Activated CD4-positive, alpha-beta memory T cell treated with anti-CD3 and anti-CD28 coated beads for 36 hours (primary cell): ENCODE data around the gene FAF1. TPM values are rescaled to one million over a fixed set of nuclear protein-coding genes. Genes with fewer than 3 reads are reported as not detected.

ENCODE experiments used
- CTCF ChIA-PET: fragments of 350-600 bp; sonication (Branson Sonifier 250); formaldehyde crosslinking; loops from one replicate; lab custom pipeline; 2021; ENCODE audit warnings: antibody characterized with exemption, inconsistent platforms; lab: Charles Lee
- POLR2A ChIA-PET: fragments of 350-600 bp; sonication (Branson Sonifier 250); formaldehyde crosslinking; loops from one replicate; lab custom pipeline; 2021; ENCODE audit warnings: antibody characterized with exemption; lab: Charles Lee
- DNase-seq: peaks from one replicate; pipeline ENCODE4 v3.0.0-alpha.2; 2020
- H3K27ac Mint-ChIP-seq: one replicate; pipeline ENCODE4 v1.8.0; 2021; ENCODE audit warnings: mixed read lengths
- H3K27me3 Mint-ChIP-seq: one replicate; pipeline ENCODE4 v1.8.0; 2021; ENCODE audit warnings: mixed read lengths
- H3K36me3 Mint-ChIP-seq: one replicate; pipeline ENCODE4 v1.8.0; 2021; ENCODE audit warnings: mixed read lengths
- H3K4me1 Mint-ChIP-seq: one replicate; pipeline ENCODE4 v1.8.0; 2021; ENCODE audit warnings: low read depth, mixed read lengths
- H3K4me3 Mint-ChIP-seq: one replicate; pipeline ENCODE4 v1.8.0; 2021; ENCODE audit warnings: mild to moderate bottlenecking, mixed read lengths
- H3K9me3 Mint-ChIP-seq: one replicate; pipeline ENCODE4 v1.8.0; 2021; ENCODE audit warnings: mixed read lengths
- intact Hi-C: fragments of 100-400 bp; cut with micrococcal nuclease; formaldehyde crosslinking; loops from one replicate; pipeline ENCODE4 v1.15.1; 2023
- total RNA-seq, 2 experiments: library from RNA; stranded (reverse); gene quantifications; one replicate each; pipeline ENCODE4 v1.2.3, GENCODE V29; 2021

Gene FAF1
- total RNA-seq, 2 experiments from 2014 or later, result 77.0 to 84.6 TPM

GRCh38 chr1:50423670-50424000, 536.4 kb downstream of the FAF1 start:
- Mint-ChIP-seq H3K4me1 (peaks cover 57% of the 10 kb centered on the region), H3K27me3 (peaks cover 81% of the 10 kb centered on the region), H3K9me3 (no peaks in the 10 kb centered on the region), H3K36me3 (peaks cover 2% of the 10 kb centered on the region), H3K4me3 (peak overlapping the region; percentile 73), H3K27ac (no peak overlapping the region)
- DNase-seq, result no peak
- ChIA-PET POLR2A (interaction anchor here (0.7 kb wide), 1 partner anchor 590 kb away, joined by 3 read pairs; no protein-coding TSS in a partner anchor), CTCF (interaction anchor here (0.7 kb wide), 1 partner anchor 182 kb away, joined by 3 read pairs; no protein-coding TSS in a partner anchor)
- intact Hi-C loops, result loop anchor here (10.0 kb wide), 2 partner anchors 281 to 541 kb away; partner anchors contain the start of gene FAF1

- H3K36me3 Mint-ChIP-seq, result peaks cover 2% of the 10 kb centered on the region
- no peak for DNase-seq
- POLR2A ChIA-PET, result no interaction called here
- peaks cover 57% of the 10 kb centered on the region for H3K4me1 Mint-ChIP-seq
- intact Hi-C loops, result loop anchor here (10.0 kb wide), 2 partner anchors 282 to 542 kb away; partner anchors contain the start of gene FAF1
- no peak within 1 kb of the TSS for H3K27ac Mint-ChIP-seq
- H3K4me3 Mint-ChIP-seq, result peak within 1 kb of the TSS; percentile 73
- H3K27me3 Mint-ChIP-seq, result peaks cover 82% of the 10 kb centered on the region
- no peaks in the 10 kb centered on the region for H3K9me3 Mint-ChIP-seq
- CTCF ChIA-PET, result interaction anchor here (0.5 kb wide), 1 partner anchor 9 kb away, joined by 3 read pairs; no protein-coding TSS in a partner anchor
Observed at GRCh38 chr1:50422946-50423669, 537.0 kb downstream of the FAF1 start, which contains the start of gene DMRTA2. DMRTA2 (minus strand) TSS chr1:50423443; CDS start chr1:50421536, 1,907 bp downstream.

- H3K36me3 Mint-ChIP-seq, result peaks cover 2% of the 10 kb centered on the region
- intact Hi-C loops, result loop anchor here (10.0 kb wide), 2 partner anchors 282 to 542 kb away; partner anchors contain the start of gene FAF1
- no peaks in the 10 kb centered on the region for H3K9me3 Mint-ChIP-seq
- peaks cover 81% of the 10 kb centered on the region for H3K27me3 Mint-ChIP-seq
- POLR2A ChIA-PET, result no interaction called here
- H3K4me1 Mint-ChIP-seq, result peaks cover 57% of the 10 kb centered on the region
- CTCF ChIA-PET, result interaction anchor here (0.5 kb wide), 1 partner anchor 8 kb away, joined by 3 read pairs; no protein-coding TSS in a partner anchor
- H3K27ac Mint-ChIP-seq, result no peak overlapping the region
- DNase-seq, result no peak
- H3K4me3 Mint-ChIP-seq, result no peak overlapping the region
Observed at GRCh38 chr1:50422675-50422945, 537.5 kb downstream of the FAF1 start.

- Mint-ChIP-seq H3K4me1 (peaks cover 55% of the 10 kb centered on the region), H3K27me3 (peaks cover 79% of the 10 kb centered on the region), H3K27ac (no peak overlapping the region), H3K36me3 (peaks cover 2% of the 10 kb centered on the region), H3K9me3 (no peaks in the 10 kb centered on the region), H3K4me3 (no peak overlapping the region)
- ChIA-PET CTCF (no interaction called here), POLR2A (no interaction called here)
- no peak for DNase-seq
- intact Hi-C loops, result loop anchor here (10.0 kb wide), 2 partner anchors 283 to 543 kb away; partner anchors contain the start of gene FAF1
Observed at GRCh38 chr1:50421768-50422674, 538.0 kb downstream of the FAF1 start.

GRCh38 chr1:50421366-50421748, 538.7 kb downstream of the FAF1 start:
- no peak overlapping the region for H3K27ac Mint-ChIP-seq
- peaks cover 82% of the 10 kb centered on the region for H3K27me3 Mint-ChIP-seq
- DNase-seq, result no peak
- H3K9me3 Mint-ChIP-seq, result no peaks in the 10 kb centered on the region
- H3K4me1 Mint-ChIP-seq, result peaks cover 61% of the 10 kb centered on the region
- peaks cover 2% of the 10 kb centered on the region for H3K36me3 Mint-ChIP-seq
- no peak overlapping the region for H3K4me3 Mint-ChIP-seq
- ChIA-PET POLR2A (no interaction called here), CTCF (no interaction called here)
- intact Hi-C loops, result loop anchor here (10.0 kb wide), 2 partner anchors 283 to 543 kb away; partner anchors contain the start of gene FAF1

GRCh38 chr1:50420689-50421365, 539.2 kb downstream of the FAF1 start:
- Mint-ChIP-seq H3K4me1 (peaks cover 61% of the 10 kb centered on the region), H3K27ac (no peak overlapping the region), H3K27me3 (peaks cover 80% of the 10 kb centered on the region), H3K4me3 (no peak overlapping the region), H3K36me3 (peaks cover 2% of the 10 kb centered on the region), H3K9me3 (no peaks in the 10 kb centered on the region)
- intact Hi-C loops, result loop anchor here (10.0 kb wide), 2 partner anchors 284 to 544 kb away; partner anchors contain the start of gene FAF1
- CTCF ChIA-PET, result no interaction called here
- POLR2A ChIA-PET, result no interaction called here
- DNase-seq, result no peak

- Mint-ChIP-seq H3K27ac (peak overlapping the region; percentile 9), H3K9me3 (no peaks in the 10 kb centered on the region), H3K4me1 (peaks cover 56% of the 10 kb centered on the region), H3K27me3 (peaks cover 78% of the 10 kb centered on the region), H3K36me3 (peaks cover 2% of the 10 kb centered on the region), H3K4me3 (no peak overlapping the region)
- intact Hi-C loops, result loop anchor here (10.0 kb wide), 2 partner anchors 285 to 545 kb away; partner anchors contain the start of gene FAF1
- DNase-seq, result no peak
- ChIA-PET POLR2A (no interaction called here), CTCF (no interaction called here)
Observed at GRCh38 chr1:50419907-50420677, 540.0 kb downstream of the FAF1 start.

GRCh38 chr1:50419192-50419906, 540.7 kb downstream of the FAF1 start:
- POLR2A ChIA-PET, result no interaction called here
- H3K36me3 Mint-ChIP-seq, result peaks cover 2% of the 10 kb centered on the region
- peak overlapping the region; percentile 9 for H3K27ac Mint-ChIP-seq
- CTCF ChIA-PET, result no interaction called here
- H3K4me1 Mint-ChIP-seq, result peaks cover 49% of the 10 kb centered on the region
- no peak for DNase-seq
- intact Hi-C loops, result no loop called here
- H3K9me3 Mint-ChIP-seq, result no peaks in the 10 kb centered on the region
- H3K27me3 Mint-ChIP-seq, result peaks cover 78% of the 10 kb centered on the region
- no peak overlapping the region for H3K4me3 Mint-ChIP-seq

GRCh38 chr1:50418600-50419109, 541.4 kb downstream of the FAF1 start:
- CTCF ChIA-PET, result no interaction called here
- no peak for DNase-seq
- peaks cover 76% of the 10 kb centered on the region for H3K27me3 Mint-ChIP-seq
- H3K9me3 Mint-ChIP-seq, result no peaks in the 10 kb centered on the region
- POLR2A ChIA-PET, result no interaction called here
- H3K4me3 Mint-ChIP-seq, result no peak overlapping the region
- H3K4me1 Mint-ChIP-seq, result peaks cover 44% of the 10 kb centered on the region
- H3K36me3 Mint-ChIP-seq, result no peaks in the 10 kb centered on the region
- intact Hi-C loops, result no loop called here
- no peak overlapping the region for H3K27ac Mint-ChIP-seq

GRCh38 chr1:50417946-50418599, 542.0 kb downstream of the FAF1 start:
- H3K4me1 Mint-ChIP-seq, result peaks cover 41% of the 10 kb centered on the region
- ChIA-PET CTCF (no interaction called here), POLR2A (no interaction called here)
- peaks cover 75% of the 10 kb centered on the region for H3K27me3 Mint-ChIP-seq
- no peaks in the 10 kb centered on the region for H3K36me3 Mint-ChIP-seq
- no peak overlapping the region for H3K27ac Mint-ChIP-seq
- intact Hi-C loops, result no loop called here
- no peak for DNase-seq
- no peak overlapping the region for H3K4me3 Mint-ChIP-seq
- H3K9me3 Mint-ChIP-seq, result no peaks in the 10 kb centered on the region
